BJ (cell line): Measurements from ENCODE around the gene GULP1. TPM values are rescaled to one million over a fixed set of nuclear protein-coding genes. Genes with fewer than 3 reads are reported as not detected.

Experiments
- CTCF ChIA-PET: fragments of 350-600 bp; formaldehyde crosslinking; extraction: SDS; loops from one replicate; lab custom pipeline; 2021; ENCODE audit warnings: antibody characterized with exemption, inconsistent platforms; lab: Yijun Ruan, JAX
- POLR2A ChIA-PET: fragments of 300-600 bp; sonication (Branson Sonifier 250); formaldehyde crosslinking; extraction: SDS; loops from one replicate; lab custom pipeline; 2021; ENCODE audit warnings: antibody characterized with exemption; lab: Charles Lee
- DNase-seq: peaks from one replicate; pipeline ENCODE4 v3.0.0-alpha.2; 2011; ENCODE audit warnings: low read depth
- H3K27me3 ChIP-seq: 2 replicates; pipeline ENCODE4 v1.6.0; 2011; ENCODE audit warnings: low read length; ENCODE audit not compliant: control insufficient read depth, insufficient read depth
- H3K36me3 ChIP-seq: 2 replicates; pipeline ENCODE4 v1.5.1; 2011; ENCODE audit warnings: low read length; ENCODE audit not compliant: control insufficient read depth, insufficient read depth
- H3K4me3 ChIP-seq: 2 replicates; pipeline ENCODE4 v1.5.1; 2011; ENCODE audit warnings: low read depth, mild to moderate bottlenecking, control low read depth, low read length
- CTCF ChIP-seq: IDR thresholded peaks from 2 replicates; pipeline ENCODE4 v1.5.1; 2011; ENCODE audit warnings: low read depth, mild to moderate bottlenecking, control low read depth, inconsistent platforms, low read length, moderate library complexity; ENCODE audit not compliant: insufficient read depth
- polyA plus RNA-seq: library from polyadenylated mRNA; depleted of rRNA; stranded (reverse); fragments of >200 nt; gene quantifications from 2 replicates; pipeline ENCODE4 v1.2.3, GENCODE V29; 2011

Gene GULP1
- polyA plus RNA-seq, 1 experiment = 31.0 TPM

GRCh38 chr2:188327518-188328213 lies 36.0 kb downstream of the GULP1 start:
- Histone ChIP-seq H3K27me3 (no peaks in the 10 kb centered on the region), H3K36me3 (no peaks in the 10 kb centered on the region), H3K4me3 (no peak overlapping the region)
- no peak for DNase-seq
- no peak for TF ChIP-seq CTCF
- CTCF ChIA-PET = no interaction called here
- POLR2A ChIA-PET = no interaction called here

- DNase-seq = no peak
- Histone ChIP-seq H3K36me3 (no peaks in the 10 kb centered on the region), H3K4me3 (no peak overlapping the region), H3K27me3 (no peaks in the 10 kb centered on the region)
- ChIA-PET CTCF (interaction anchor here (0.7 kb wide), 1 partner anchor 15 kb away, joined by 6 read pairs; no protein-coding TSS in a partner anchor), POLR2A (no interaction called here)
- no peak for TF ChIP-seq CTCF
Observed at GRCh38 chr2:188328419-188328818, 36.7 kb downstream of the GULP1 start.

- ChIA-PET CTCF (interaction anchor here (1.0 to 1.2 kb wide), 2 partner anchors 26 to 38 kb away, joined by 3 to 5 read pairs; no protein-coding TSS in a partner anchor), POLR2A (no interaction called here)
- Histone ChIP-seq H3K27me3 (no peaks in the 10 kb centered on the region), H3K36me3 (no peaks in the 10 kb centered on the region), H3K4me3 (no peak overlapping the region)
- DNase-seq = no peak
- TF ChIP-seq CTCF = no peak
Observed at GRCh38 chr2:188330316-188331053, 38.8 kb downstream of the GULP1 start.

- TF ChIP-seq CTCF = no peak
- ChIA-PET POLR2A (no interaction called here), CTCF (no interaction called here)
- DNase-seq = no peak
- Histone ChIP-seq H3K4me3 (no peak overlapping the region), H3K36me3 (no peaks in the 10 kb centered on the region), H3K27me3 (no peaks in the 10 kb centered on the region)
Observed at GRCh38 chr2:188332619-188333018, 40.9 kb downstream of the GULP1 start.

GRCh38 chr2:188333751-188334524 lies 42.3 kb downstream of the GULP1 start:
- no peak for DNase-seq
- no peak for TF ChIP-seq CTCF
- CTCF ChIA-PET = no interaction called here
- H3K27me3 ChIP-seq = no peaks in the 10 kb centered on the region
- no peaks in the 10 kb centered on the region for H3K36me3 ChIP-seq
- POLR2A ChIA-PET = interaction anchor here (0.8 kb wide), 1 partner anchor 40 kb away, joined by 4 read pairs; no protein-coding TSS in a partner anchor
- no peak overlapping the region for H3K4me3 ChIP-seq
